Prostate gland (tissue), 2 donors: ENCODE results near the gene SLC28A3.

Experiments
- CTCF ChIP-seq, 4 experiments: fragments of 200-600 bp in 2 of 4; fragments of 450-650 bp in 2 of 4; sonication (generic) in 2 of 4; IDR thresholded peaks; 1 replicate in 3 of 4; 2 replicates in 1 of 4; pipeline ENCODE4 v1.5.1; 2016 to 2019; ENCODE audit warnings: antibody characterized with exemption in 4 of 4, mild to moderate bottlenecking in 2 of 4, moderate library complexity in 2 of 4
- POLR2AphosphoS5 ChIP-seq: sonication (generic); formaldehyde crosslinking; IDR thresholded peaks from one replicate; pipeline ENCODE4 v1.6.1; 2017; ENCODE audit warnings: antibody characterized with exemption

GRCh38 chr9:84366683-84367082, 26.1 kb upstream of the SLC28A3 start:
- no peak for TF ChIP-seq CTCF (IDR thresholded peaks at IDR 0.05)
- no peak for TF ChIP-seq POLR2AphosphoS5
